ENCODE measurements around the gene ACVR1B.
A peak's percentile ranks its signal among the peaks of the same experiment; 100 is the strongest.

Gene ACVR1B

GRCh38 chr12:51954561-51955361 lies 3.3 kb downstream of the ACVR1B start (continued):
- TF ChIP-seq, protein P1, sequence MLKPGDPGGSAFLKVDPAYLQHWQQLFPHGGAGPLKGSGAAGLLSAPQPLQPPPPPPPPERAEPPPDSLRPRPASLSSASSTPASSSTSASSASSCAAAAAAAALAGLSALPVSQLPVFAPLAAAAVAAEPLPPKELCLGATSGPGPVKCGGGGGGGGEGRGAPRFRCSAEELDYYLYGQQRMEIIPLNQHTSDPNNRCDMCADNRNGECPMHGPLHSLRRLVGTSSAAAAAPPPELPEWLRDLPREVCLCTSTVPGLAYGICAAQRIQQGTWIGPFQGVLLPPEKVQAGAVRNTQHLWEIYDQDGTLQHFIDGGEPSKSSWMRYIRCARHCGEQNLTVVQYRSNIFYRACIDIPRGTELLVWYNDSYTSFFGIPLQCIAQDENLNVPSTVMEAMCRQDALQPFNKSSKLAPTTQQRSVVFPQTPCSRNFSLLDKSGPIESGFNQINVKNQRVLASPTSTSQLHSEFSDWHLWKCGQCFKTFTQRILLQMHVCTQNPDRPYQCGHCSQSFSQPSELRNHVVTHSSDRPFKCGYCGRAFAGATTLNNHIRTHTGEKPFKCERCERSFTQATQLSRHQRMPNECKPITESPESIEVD (tag by site-specific recombination; IDR thresholded peaks at IDR 0.05) = peak; percentile 57; the same call in 1 of the 2 replicates

- peaks cover 13% of the 10 kb centered on the region for H3K4me1 ChIP-seq (ENCODE audit: control insufficient read depth, insufficient read depth, low read length)
- no peaks in the 10 kb centered on the region for H3K9me3 ChIP-seq (ENCODE audit: control insufficient read depth, insufficient read depth, low read depth, low read length)
- H3K36me3 ChIP-seq (ENCODE audit: control insufficient read depth in 2 of 2, insufficient read depth in 1 of 2, low read length in 2 of 2) = peaks cover 9 to 13% of the 10 kb centered on the region in 2 experiments; a peak in 2 of 3 replicates
- no peak for TF ChIP-seq OVOL3 (tag by site-specific recombination; IDR thresholded peaks at IDR 0.05)
- TF ChIP-seq ZFP69B (tag by site-specific recombination; IDR thresholded peaks at IDR 0.05) = no peak
- no peak for TF ChIP-seq REST (tag by site-specific recombination; IDR thresholded peaks at IDR 0.05)
- no peak for TF ChIP-seq ZNF335 (tag by site-specific recombination; conservative IDR thresholded peaks at IDR 0.05)
- no peak for TF ChIP-seq ZNF843 (tag by site-specific recombination; IDR thresholded peaks at IDR 0.05)
- TF ChIP-seq ZNF654 (tag by site-specific recombination; IDR thresholded peaks at IDR 0.05; ENCODE audit: low read depth) = no peak
- TF ChIP-seq ZNF23 (tag by site-specific recombination; IDR thresholded peaks at IDR 0.05; ENCODE audit: borderline replicate concordance) = no peak
- no peak for TF ChIP-seq ZNF302 (tag by site-specific recombination; IDR thresholded peaks at IDR 0.05; ENCODE audit: low read depth)
- TF ChIP-seq ZSCAN5A (tag by site-specific recombination; IDR thresholded peaks at IDR 0.05) = no peak
- TF ChIP-seq KLF10 (tag by site-specific recombination; IDR thresholded peaks at IDR 0.05) = no peak
- no peak for TF ChIP-seq ZNF16 (tag by site-specific recombination; IDR thresholded peaks at IDR 0.05; ENCODE audit: low read depth)
- no peak overlapping the region for H3K27ac ChIP-seq (ENCODE audit: extremely low read depth, low read depth, low read length)
- ChIA-PET POLR2A (no interaction called here), CTCF (interaction anchor here (0.6 to 2.6 kb wide), 5 partner anchors 13 to 27 kb away, joined by 3 to 16 read pairs (median 4); no protein-coding TSS in a partner anchor)
- no peak overlapping the region for H3K4me3 ChIP-seq (ENCODE audit: low read depth, low read length)
These were observed 4.2 kb downstream of the ACVR1B start for GRCh38 chr12:51955702-51956101.

DNA sequence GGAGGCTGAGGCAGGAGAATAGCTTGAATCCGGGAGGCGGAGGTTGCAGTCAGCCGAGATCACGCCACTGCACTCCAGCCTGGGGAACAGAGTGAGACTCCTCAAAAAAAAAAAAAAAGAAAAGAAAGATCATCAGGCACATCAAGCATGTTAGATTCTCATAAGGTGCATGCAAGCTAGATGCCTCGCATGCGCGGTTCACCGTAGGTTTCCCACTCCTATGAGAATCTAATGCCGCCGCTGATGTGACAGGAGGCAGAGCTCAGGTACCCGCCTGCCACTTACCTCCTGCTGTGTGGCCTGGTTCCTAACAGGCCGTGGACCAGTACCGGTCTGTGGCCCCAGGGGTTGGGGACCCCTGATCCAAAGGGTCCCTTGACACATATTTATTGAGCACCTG lies 7.0 kb downstream of the ACVR1B start:
- CTCF ChIA-PET = interaction anchor here (0.8 to 2.1 kb wide), 3 partner anchors 13 to 64 kb away, joined by 3 to 19 read pairs (median 4); no protein-coding TSS in a partner anchor
- no peaks in the 10 kb centered on the region for H3K9me3 ChIP-seq (ENCODE audit: control insufficient read depth, insufficient read depth, low read depth, low read length)
- H3K4me3 ChIP-seq (ENCODE audit: low read depth, low read length) = no peak overlapping the region
- POLR2A ChIA-PET = no interaction called here
- peaks cover 16% of the 10 kb centered on the region for H3K4me1 ChIP-seq (ENCODE audit: control insufficient read depth, insufficient read depth, low read length)
- TF ChIP-seq HOXD13 (CRISPR knock-in tag; IDR thresholded peaks at IDR 0.05; ENCODE audit: borderline replicate concordance) (no peak), TSHZ1 (tag by site-specific recombination; IDR thresholded peaks at IDR 0.05; ENCODE audit: borderline replicate concordance) (no peak), OVOL3 (tag by site-specific recombination; IDR thresholded peaks at IDR 0.05) (no peak), ZFP3 (tag by site-specific recombination; IDR thresholded peaks at IDR 0.05; ENCODE audit: low read depth) (no peak)
- TF ChIP-seq, protein P2, sequence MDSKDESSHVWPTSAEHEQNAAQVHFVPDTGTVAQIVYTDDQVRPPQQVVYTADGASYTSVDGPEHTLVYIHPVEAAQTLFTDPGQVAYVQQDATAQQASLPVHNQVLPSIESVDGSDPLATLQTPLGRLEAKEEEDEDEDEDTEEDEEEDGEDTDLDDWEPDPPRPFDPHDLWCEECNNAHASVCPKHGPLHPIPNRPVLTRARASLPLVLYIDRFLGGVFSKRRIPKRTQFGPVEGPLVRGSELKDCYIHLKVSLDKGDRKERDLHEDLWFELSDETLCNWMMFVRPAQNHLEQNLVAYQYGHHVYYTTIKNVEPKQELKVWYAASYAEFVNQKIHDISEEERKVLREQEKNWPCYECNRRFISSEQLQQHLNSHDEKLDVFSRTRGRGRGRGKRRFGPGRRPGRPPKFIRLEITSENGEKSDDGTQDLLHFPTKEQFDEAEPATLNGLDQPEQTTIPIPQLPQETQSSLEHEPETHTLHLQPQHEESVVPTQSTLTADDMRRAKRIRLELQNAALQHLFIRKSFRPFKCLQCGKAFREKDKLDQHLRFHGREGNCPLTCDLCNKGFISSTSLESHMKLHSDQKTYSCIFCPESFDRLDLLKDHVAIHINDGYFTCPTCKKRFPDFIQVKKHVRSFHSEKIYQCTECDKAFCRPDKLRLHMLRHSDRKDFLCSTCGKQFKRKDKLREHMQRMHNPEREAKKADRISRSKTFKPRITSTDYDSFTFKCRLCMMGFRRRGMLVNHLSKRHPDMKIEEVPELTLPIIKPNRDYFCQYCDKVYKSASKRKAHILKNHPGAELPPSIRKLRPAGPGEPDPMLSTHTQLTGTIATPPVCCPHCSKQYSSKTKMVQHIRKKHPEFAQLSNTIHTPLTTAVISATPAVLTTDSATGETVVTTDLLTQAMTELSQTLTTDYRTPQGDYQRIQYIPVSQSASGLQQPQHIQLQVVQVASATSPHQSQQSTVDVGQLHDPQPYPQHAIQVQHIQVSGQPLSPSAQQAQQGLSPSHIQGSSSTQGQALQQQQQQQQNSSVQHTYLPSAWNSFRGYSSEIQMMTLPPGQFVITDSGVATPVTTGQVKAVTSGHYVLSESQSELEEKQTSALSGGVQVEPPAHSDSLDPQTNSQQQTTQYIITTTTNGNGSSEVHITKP (tag by site-specific recombination; IDR thresholded peaks at IDR 0.05) = no peak
- no peak overlapping the region for H3K27ac ChIP-seq (ENCODE audit: extremely low read depth, low read depth, low read length)
- H3K36me3 ChIP-seq (ENCODE audit: control insufficient read depth in 2 of 2, insufficient read depth in 1 of 2, low read length in 2 of 2) = peaks cover 15 to 20% of the 10 kb centered on the region in 2 experiments

Measured in HEK293 (cell line).